OCI-LY1 (cell line): Measurements from ENCODE around the gene NAA25.
A peak's percentile ranks its signal among the peaks of the same experiment; 100 is the strongest.

Experiments
- H2AFZ ChIP-seq: fragments of 200-600 bp; sonication (generic), shearing (Covaris generic); 2 replicates; pipeline ENCODE4 v1.6.0; 2014; ENCODE audit warnings: antibody characterized with exemption, mild to moderate bottlenecking, low read length
- H3F3A ChIP-seq: fragments of 200-600 bp; sonication (generic), shearing (Covaris generic); 2 replicates; pipeline ENCODE4 v1.6.0; 2014; ENCODE audit warnings: mild to moderate bottlenecking, antibody characterized with exemption, low read length, moderate library complexity; ENCODE audit not compliant: insufficient read depth
- H3K27ac ChIP-seq: fragments of 200-600 bp; sonication (generic); 2 replicates; pipeline ENCODE4 v1.5.1; 2014; ENCODE audit warnings: low read length, mixed run types, mild to moderate bottlenecking, low read depth; ENCODE audit not compliant: poor library complexity, severe bottlenecking
- H3K27me3 ChIP-seq: fragments of 200-600 bp; sonication (generic); 2 replicates; pipeline ENCODE4 v1.6.0; 2014; ENCODE audit warnings: antibody characterized with exemption, mild to moderate bottlenecking, low read length, moderate library complexity; ENCODE audit not compliant: insufficient read depth
- H3K36me3 ChIP-seq: fragments of 200-600 bp; sonication (generic); 2 replicates; pipeline ENCODE4 v1.6.1; 2014; ENCODE audit warnings: mild to moderate bottlenecking, antibody characterized with exemption, low read length, moderate library complexity, mixed read lengths; ENCODE audit not compliant: insufficient read depth
- H3K4me1 ChIP-seq: fragments of 200-600 bp; sonication (generic); 2 replicates; pipeline ENCODE4 v1.5.1; 2014; ENCODE audit warnings: mild to moderate bottlenecking, low read length, moderate library complexity; ENCODE audit not compliant: insufficient read depth, severe bottlenecking
- H3K4me2 ChIP-seq: fragments of 200-600 bp; sonication (generic), shearing (Covaris generic); 2 replicates; pipeline ENCODE4 v1.6.1; 2014; ENCODE audit warnings: low read length
- H3K4me3 ChIP-seq: fragments of 200-600 bp; sonication (generic); 2 replicates; pipeline ENCODE4 v1.5.1; 2014; ENCODE audit warnings: low read length, low read depth, mild to moderate bottlenecking, mixed read lengths; ENCODE audit not compliant: poor library complexity, severe bottlenecking
- H3K79me2 ChIP-seq: fragments of 200-600 bp; shearing (Covaris generic); 2 replicates; pipeline ENCODE4 v1.6.1; 2016; ENCODE audit warnings: mixed run types, low read length, mixed read lengths; ENCODE audit not compliant: insufficient read depth
- H3K9ac ChIP-seq: fragments of 200-600 bp; sonication (generic), shearing (Covaris generic); 2 replicates; pipeline ENCODE4 v1.6.1; 2014; ENCODE audit warnings: mild to moderate bottlenecking, low read length, mixed read lengths
- H3K9me2 ChIP-seq: fragments of 200-600 bp; sonication (generic), shearing (Covaris generic); 2 replicates; pipeline ENCODE4 v1.6.1; 2014; ENCODE audit warnings: low read depth, mild to moderate bottlenecking, low read length, mixed read lengths
- H3K9me3 ChIP-seq: fragments of 200-600 bp; shearing (Covaris generic); 2 replicates; pipeline ENCODE4 v1.6.1; 2014; ENCODE audit warnings: low read length, mixed read lengths
- H4K20me1 ChIP-seq: fragments of 200-600 bp; sonication (generic), shearing (Covaris generic); 2 replicates; pipeline ENCODE4 v1.6.0; 2016; ENCODE audit warnings: mild to moderate bottlenecking, low read length; ENCODE audit not compliant: insufficient read depth
- CTCF ChIP-seq: fragments of 200-600 bp; sonication (generic), shearing (Covaris generic); IDR thresholded peaks from 2 replicates; pipeline ENCODE4 v1.5.1; 2017; ENCODE audit warnings: mild to moderate bottlenecking, antibody characterized with exemption, low read length, moderate library complexity, mixed read lengths
- EZH2 ChIP-seq: fragments of 200-600 bp; sonication (generic), shearing (Covaris generic); IDR thresholded peaks from 2 replicates; pipeline ENCODE4 v1.8.0; 2017; ENCODE audit warnings: borderline replicate concordance, mixed run types, mild to moderate bottlenecking, antibody characterized with exemption, low read length, moderate library complexity, mixed read lengths

Gene NAA25

DNA sequence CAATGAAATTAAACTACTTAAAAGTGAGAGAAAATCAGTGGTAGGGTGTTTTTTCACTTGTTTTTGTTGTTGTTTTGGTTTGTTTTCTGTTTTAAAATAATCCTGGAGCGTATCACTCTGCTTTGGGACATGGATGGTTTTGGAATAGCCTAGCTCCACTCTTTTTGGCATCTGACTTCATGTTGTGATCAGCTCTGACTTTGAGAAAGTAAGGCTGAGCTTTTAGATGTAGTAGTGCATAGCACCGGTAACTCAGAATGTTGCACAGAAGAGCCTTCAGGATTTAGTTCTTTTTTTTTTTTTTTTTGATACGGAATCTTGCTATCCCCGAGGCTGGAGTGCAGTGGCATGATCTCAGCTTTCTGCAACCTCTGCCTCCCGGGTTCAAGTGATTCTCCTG, 24.8 kb upstream of the NAA25 start:
- Histone ChIP-seq H3K9ac (no peak overlapping the region), H3K27ac (no peak overlapping the region), H3K4me3 (no peak overlapping the region), H2AFZ (no peak overlapping the region), H3K27me3 (no peaks in the 10 kb centered on the region), H3K9me2 (no peaks in the 10 kb centered on the region), H3K79me2 (peaks cover 3% of the 10 kb centered on the region; the same call in 1 of the 2 replicates), H3F3A (0 out of 2 replicates have a peak, but pooled peaks cover 6% of the 10 kb centered on the region), H3K36me3 (peaks cover 43% of the 10 kb centered on the region), H3K4me1 (peaks cover 21% of the 10 kb centered on the region), H3K4me2 (no peak overlapping the region), H4K20me1 (no peaks in the 10 kb centered on the region), H3K9me3 (no peaks in the 10 kb centered on the region)
- TF ChIP-seq EZH2 (no peak), CTCF (no peak)

- Histone ChIP-seq H3K4me1 (peaks cover 27% of the 10 kb centered on the region), H3K27ac (no peak overlapping the region), H4K20me1 (no peaks in the 10 kb centered on the region), H3K79me2 (peaks cover 3% of the 10 kb centered on the region; the same call in 1 of the 2 replicates), H2AFZ (no peak overlapping the region), H3K4me3 (no peak overlapping the region), H3F3A (0 out of 2 replicates have a peak, but pooled peaks cover 6% of the 10 kb centered on the region), H3K9me3 (no peaks in the 10 kb centered on the region), H3K27me3 (no peaks in the 10 kb centered on the region), H3K9me2 (no peaks in the 10 kb centered on the region), H3K36me3 (peaks cover 30% of the 10 kb centered on the region), H3K4me2 (no peak overlapping the region), H3K9ac (no peak overlapping the region)
- TF ChIP-seq EZH2: no peak
- TF ChIP-seq CTCF: no peak
Observed at GRCh38 chr12:112131686-112132085, 23.1 kb upstream of the NAA25 start.

DNA sequence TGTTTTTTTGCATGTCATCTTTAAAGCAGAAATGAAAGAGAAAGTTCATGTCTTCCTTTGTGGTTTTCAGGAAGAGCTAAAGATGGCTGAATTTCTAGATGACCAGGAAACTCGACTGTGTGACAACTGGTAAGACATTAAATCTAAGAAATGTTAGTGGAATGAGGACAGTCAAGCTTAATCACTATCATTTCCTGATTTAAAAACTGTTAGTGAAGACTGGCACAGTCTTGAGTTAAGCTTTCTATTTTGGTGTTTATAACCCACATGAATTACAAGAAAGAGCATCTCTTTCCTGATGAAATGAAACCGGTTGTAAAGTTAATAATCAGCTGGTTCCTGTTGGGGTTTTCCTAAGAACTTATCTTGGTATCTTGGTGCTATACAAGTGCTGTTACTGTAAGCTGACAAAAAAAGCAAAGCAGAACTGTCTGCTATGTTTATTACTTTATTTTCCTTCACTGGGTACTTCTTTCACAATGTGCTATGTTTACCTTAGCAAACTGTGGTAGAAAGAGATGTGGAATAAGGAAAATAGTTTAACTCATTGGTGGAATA, 21.9 kb upstream of the NAA25 start:
- TF ChIP-seq EZH2 (no peak), CTCF (no peak)
- Histone ChIP-seq H4K20me1 (no peaks in the 10 kb centered on the region), H3K27ac (peak overlapping the region; percentile 7), H2AFZ (no peak overlapping the region), H3K4me2 (no peak overlapping the region), H3F3A (0 out of 2 replicates have a peak, but pooled peaks cover 6% of the 10 kb centered on the region), H3K27me3 (no peaks in the 10 kb centered on the region), H3K36me3 (peaks cover 21% of the 10 kb centered on the region), H3K4me1 (peaks cover 35% of the 10 kb centered on the region), H3K4me3 (no peak overlapping the region), H3K9me2 (no peaks in the 10 kb centered on the region), H3K79me2 (peaks cover 7% of the 10 kb centered on the region), H3K9me3 (no peaks in the 10 kb centered on the region), H3K9ac (no peak overlapping the region)
